ENCODE measurements around the gene PARP16. TPM values are rescaled to one million over a fixed set of nuclear protein-coding genes. Genes with fewer than 3 reads are reported as not detected.

PARP16 gene, protein sequence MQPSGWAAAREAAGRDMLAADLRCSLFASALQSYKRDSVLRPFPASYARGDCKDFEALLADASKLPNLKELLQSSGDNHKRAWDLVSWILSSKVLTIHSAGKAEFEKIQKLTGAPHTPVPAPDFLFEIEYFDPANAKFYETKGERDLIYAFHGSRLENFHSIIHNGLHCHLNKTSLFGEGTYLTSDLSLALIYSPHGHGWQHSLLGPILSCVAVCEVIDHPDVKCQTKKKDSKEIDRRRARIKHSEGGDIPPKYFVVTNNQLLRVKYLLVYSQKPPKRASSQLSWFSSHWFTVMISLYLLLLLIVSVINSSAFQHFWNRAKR
- 10 to 100 TPM; 16.2 to 23.3 (median 18.5) TPM for total RNA-seq
- total RNA-seq (2013), result 21.6 TPM
- total RNA-seq, result 12.6 to 34.8 (median 23.5) reads per million in 29 experiments

DNA sequence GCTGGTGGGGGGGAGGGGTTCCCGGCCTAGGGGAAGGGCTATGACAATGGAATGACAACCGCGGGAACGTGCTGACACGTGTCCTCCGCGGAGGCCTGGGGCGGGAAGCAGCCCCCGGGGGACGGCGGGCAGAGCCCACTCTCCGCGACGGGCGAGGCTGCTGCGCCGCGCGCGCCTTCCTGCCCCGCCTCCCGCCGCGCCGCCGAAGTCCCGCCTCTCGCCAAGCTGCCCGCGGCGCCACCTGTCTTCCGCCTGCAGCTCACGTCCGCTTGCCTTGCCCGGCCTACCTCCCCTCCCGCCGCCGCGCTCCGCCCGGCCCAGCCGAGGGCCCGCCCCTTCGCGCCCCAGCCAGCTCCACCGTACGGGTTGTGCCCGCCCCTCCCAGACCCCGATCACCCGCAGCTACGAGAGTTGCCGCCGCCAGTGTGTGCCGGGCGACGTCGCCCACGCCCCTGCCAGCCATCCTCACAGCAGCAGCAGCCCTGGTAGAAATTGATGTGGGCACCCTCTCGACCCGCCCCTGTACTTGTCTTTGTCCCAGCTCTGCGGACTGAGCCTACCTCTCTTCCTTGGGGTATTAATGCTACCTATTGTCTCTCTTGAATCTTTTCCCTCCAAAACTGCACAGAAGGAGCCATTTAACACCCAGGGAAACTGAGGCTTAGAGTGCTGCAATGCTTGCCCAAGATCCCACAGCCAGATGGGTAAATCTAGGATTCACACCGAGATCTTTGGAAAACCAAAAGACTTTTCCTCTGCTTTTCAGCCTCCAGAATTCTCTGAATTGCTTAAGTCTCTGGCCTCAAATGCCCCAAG is at the start of gene PARP16:
TSS of gene PARP16 (minus strand) at position 180 of the 816 bp plus-strand sequence. CDS start 457 bp downstream, outside the sequence.
- Mint-ChIP-seq H3K9me3 (no peaks in the 10 kb centered on the region), H3K36me3 (peaks cover 13% of the 10 kb centered on the region), H3K27me3 (no peaks in the 10 kb centered on the region), H3K4me3 (peak within 1 kb of the TSS; percentile 84 to 88 (median 86)), H3K27ac (peak within 1 kb of the TSS; percentile 93), H3K4me1 (peaks cover 42 to 46% (median 43%) of the 10 kb centered on the region in 3 donors)
- Histone ChIP-seq H3K27ac (ENCODE audit: low read length) (peak within 1 kb of the TSS; percentile 80), H3K4me3 (ENCODE audit: control insufficient read depth in 1 of 2, extremely low read depth in 1 of 2, low read length in 1 of 2) (peak within 1 kb of the TSS; percentile 86 to 91), H3K27me3 (replicated peaks in 1 of 2; ENCODE audit: control insufficient read depth in 2 of 2, extremely low read depth in 1 of 2, insufficient read depth in 2 of 2, low read length in 1 of 2) (no peaks in the 10 kb centered on the region), H3K4me1 (ENCODE audit: control insufficient read depth in 1 of 2, extremely low read depth in 1 of 2, insufficient read depth in 2 of 2, low read length in 2 of 2) (peaks cover 9 to 34% of the 10 kb centered on the region in 2 experiments), H3K36me3 (ENCODE audit: control insufficient read depth in 2 of 2, extremely low read depth in 1 of 2, insufficient read depth in 1 of 2, low read length in 1 of 2) (no peaks in the 10 kb centered on the region), H3K9me3 (no peaks in the 10 kb centered on the region)
- ChIA-PET CTCF (interaction anchor here (0.6 to 3.4 kb wide), 15 partner anchors 8 to 1780 kb away, joined by 3 to 13 read pairs (median 5); partner anchors contain the start of genes CILP (in 1 of the 2), CLPX (in 1 of the 2) and RNU5B-1 (in 1 of the 2)), POLR2A (interaction anchor here (0.5 to 2.7 kb wide), 7 partner anchors 8 to 1166 kb away, joined by 3 to 42 read pairs (median 7); partner anchors contain the start of genes CLPX (in 1 of the 2), RNU5A-1 (in 1 of the 2) and RNU5B-1 (in 1 of the 2))
- 1% methylated on average over 61 of the region's 62 CpGs for WGBS (ENCODE audit: insufficient coverage)
- ATAC-seq (replicated peaks in 1 of 4), result peak; percentile 95 to 97 (median 95)
- peak; percentile 77 to 95 (median 87) for DNase-seq

DNA sequence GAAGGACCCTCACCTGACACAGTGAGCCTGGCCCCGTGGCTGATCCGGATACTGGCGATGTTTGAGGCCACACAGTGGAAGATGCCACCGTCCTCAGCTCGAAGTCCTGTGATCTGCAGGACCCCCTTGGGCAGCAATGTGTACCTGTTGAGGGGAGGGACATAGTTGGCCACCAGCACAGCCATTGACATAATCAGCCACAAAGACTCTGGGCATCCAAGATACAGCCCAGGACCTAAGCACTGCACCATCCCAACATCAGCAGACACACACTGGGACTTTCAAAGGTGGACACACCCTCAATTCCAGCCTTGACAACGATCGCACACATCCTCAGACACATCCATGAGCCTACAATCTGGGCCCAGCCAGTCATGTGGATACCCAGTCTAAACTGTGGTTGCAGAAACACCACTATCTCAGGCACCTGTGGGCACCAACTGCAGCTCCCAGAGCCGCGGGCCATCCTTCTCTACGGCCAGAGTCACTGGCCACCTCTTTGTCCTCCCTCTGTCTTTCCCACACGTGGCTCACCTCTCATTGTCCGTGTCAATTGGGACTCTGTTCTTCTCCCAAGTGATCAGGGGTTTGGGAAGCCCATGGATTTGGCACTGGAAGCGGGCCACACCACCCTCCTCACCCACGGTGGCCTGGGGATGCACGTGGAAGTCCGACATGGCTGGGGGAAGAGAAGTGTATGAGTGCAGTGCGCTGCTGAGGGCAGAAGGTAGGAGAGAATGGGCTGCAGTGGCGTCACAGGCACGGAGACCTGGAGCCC is 48.8 kb upstream of the PARP16 start:
- Histone ChIP-seq H3K4me1 (ENCODE audit: control insufficient read depth in 1 of 2, extremely low read depth in 1 of 2, insufficient read depth in 2 of 2, low read length in 2 of 2) (no peaks in the 10 kb centered on the region), H3K27ac (ENCODE audit: low read length) (no peak overlapping the region), H3K4me3 (ENCODE audit: control insufficient read depth in 1 of 2, extremely low read depth in 1 of 2, low read length in 1 of 2) (no peak overlapping the region), H3K9me3 (no peaks in the 10 kb centered on the region), H3K36me3 (ENCODE audit: control insufficient read depth in 2 of 2, extremely low read depth in 1 of 2, insufficient read depth in 1 of 2, low read length in 1 of 2) (no peaks in the 10 kb centered on the region), H3K27me3 (replicated peaks in 1 of 2; ENCODE audit: control insufficient read depth in 2 of 2, extremely low read depth in 1 of 2, insufficient read depth in 2 of 2, low read length in 1 of 2) (peaks cover 0 to 61% of the 10 kb centered on the region in 2 experiments)
- Mint-ChIP-seq H3K27me3 (peaks cover 10 to 15% of the 10 kb centered on the region in 2 donors), H3K27ac (no peak overlapping the region), H3K4me3 (no peak overlapping the region), H3K9me3 (no peaks in the 10 kb centered on the region), H3K36me3 (no peaks in the 10 kb centered on the region), H3K4me1 (peaks cover 0 to 2% (median 0%) of the 10 kb centered on the region in 3 donors)
- ATAC-seq (replicated peaks in 1 of 4) (no peak), DNase-seq (no peak)
- ChIA-PET POLR2A (no interaction called here), CTCF (no interaction called here)
- 84% methylated on average over 8 of the region's 19 CpGs for WGBS (ENCODE audit: insufficient coverage)

GRCh38 chr15:65334586-65335231 is 48.0 kb upstream of the PARP16 start:
- WGBS (ENCODE audit: insufficient coverage), result 83% methylated on average over 16 of the region's 20 CpGs
- Histone ChIP-seq H3K27me3 (replicated peaks in 1 of 2; ENCODE audit: control insufficient read depth in 2 of 2, extremely low read depth in 1 of 2, insufficient read depth in 2 of 2, low read length in 1 of 2) (peaks cover 0 to 60% of the 10 kb centered on the region in 2 experiments), H3K9me3 (no peaks in the 10 kb centered on the region), H3K27ac (ENCODE audit: low read length) (no peak overlapping the region), H3K4me3 (ENCODE audit: control insufficient read depth in 1 of 2, extremely low read depth in 1 of 2, low read length in 1 of 2) (no peak overlapping the region), H3K36me3 (ENCODE audit: control insufficient read depth in 2 of 2, extremely low read depth in 1 of 2, insufficient read depth in 1 of 2, low read length in 1 of 2) (no peaks in the 10 kb centered on the region), H3K4me1 (ENCODE audit: control insufficient read depth in 1 of 2, extremely low read depth in 1 of 2, insufficient read depth in 2 of 2, low read length in 2 of 2) (no peaks in the 10 kb centered on the region)
- ATAC-seq (replicated peaks in 1 of 4) (no peak), DNase-seq (no peak)
- peaks cover 0 to 2% (median 0%) of the 10 kb centered on the region in 3 donors for H3K4me1 Mint-ChIP-seq
- H3K27me3 Mint-ChIP-seq, result peaks cover 7 to 9% of the 10 kb centered on the region in 2 donors
- H3K9me3 Mint-ChIP-seq, result no peaks in the 10 kb centered on the region
- no peak overlapping the region for H3K4me3 Mint-ChIP-seq
- ChIA-PET CTCF (interaction anchor here in 1 of 2 donors (0.6 kb wide), 1 partner anchor 9 kb away, joined by 7 read pairs; no protein-coding TSS in a partner anchor), POLR2A (interaction anchor here in 1 of 2 donors (0.6 kb wide), 1 partner anchor 1268 kb away, joined by 7 read pairs; no protein-coding TSS in a partner anchor)
- H3K36me3 Mint-ChIP-seq, result no peaks in the 10 kb centered on the region
- no peak overlapping the region for H3K27ac Mint-ChIP-seq

DNA sequence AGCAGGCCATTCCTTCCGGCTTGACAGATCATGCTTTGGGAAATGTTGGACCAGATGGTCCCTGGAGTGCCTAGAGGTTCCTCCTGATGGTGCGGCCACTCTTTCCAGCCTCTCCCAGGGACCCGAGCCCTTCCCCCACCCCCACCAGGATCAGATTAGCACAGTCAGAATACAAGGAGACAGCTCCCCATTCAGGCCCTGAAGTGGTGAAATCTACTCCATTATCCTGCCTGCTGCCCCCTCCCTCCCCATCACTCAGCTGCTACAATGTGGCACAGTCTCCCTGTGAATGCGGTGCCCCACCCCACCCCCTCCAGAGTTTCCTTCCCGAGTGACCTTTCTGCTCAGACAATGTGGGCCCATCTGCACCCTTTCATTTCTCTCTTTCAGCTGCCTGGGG is 47.2 kb upstream of the PARP16 start:
- POLR2A ChIA-PET, result no interaction called here
- Histone ChIP-seq H3K27ac (ENCODE audit: low read length) (no peak overlapping the region), H3K4me3 (ENCODE audit: control insufficient read depth in 1 of 2, extremely low read depth in 1 of 2, low read length in 1 of 2) (no peak overlapping the region), H3K4me1 (ENCODE audit: control insufficient read depth in 1 of 2, extremely low read depth in 1 of 2, insufficient read depth in 2 of 2, low read length in 2 of 2) (no peaks in the 10 kb centered on the region), H3K9me3 (no peaks in the 10 kb centered on the region), H3K36me3 (ENCODE audit: control insufficient read depth in 2 of 2, extremely low read depth in 1 of 2, insufficient read depth in 1 of 2, low read length in 1 of 2) (no peaks in the 10 kb centered on the region), H3K27me3 (replicated peaks in 1 of 2; ENCODE audit: control insufficient read depth in 2 of 2, extremely low read depth in 1 of 2, insufficient read depth in 2 of 2, low read length in 1 of 2) (peaks cover 0 to 66% of the 10 kb centered on the region in 2 experiments)
- no peaks in the 10 kb centered on the region for H3K36me3 Mint-ChIP-seq
- no peaks in the 10 kb centered on the region for H3K4me1 Mint-ChIP-seq
- ATAC-seq (replicated peaks in 1 of 4) (no peak), DNase-seq (no peak)
- no peak overlapping the region for H3K27ac Mint-ChIP-seq
- 81% methylated on average over 4 of the region's 5 CpGs for WGBS (ENCODE audit: insufficient coverage)
- CTCF ChIA-PET, result no interaction called here
- no peak overlapping the region for H3K4me3 Mint-ChIP-seq
- H3K27me3 Mint-ChIP-seq, result peaks cover 5 to 8% of the 10 kb centered on the region in 2 donors
- no peaks in the 10 kb centered on the region for H3K9me3 Mint-ChIP-seq

GRCh38 chr15:65333148-65333820 is 46.6 kb upstream of the PARP16 start:
- Histone ChIP-seq H3K4me1 (ENCODE audit: control insufficient read depth in 1 of 2, extremely low read depth in 1 of 2, insufficient read depth in 2 of 2, low read length in 2 of 2) (no peaks in the 10 kb centered on the region), H3K36me3 (ENCODE audit: control insufficient read depth in 2 of 2, extremely low read depth in 1 of 2, insufficient read depth in 1 of 2, low read length in 1 of 2) (no peaks in the 10 kb centered on the region), H3K4me3 (ENCODE audit: control insufficient read depth in 1 of 2, extremely low read depth in 1 of 2, low read length in 1 of 2) (no peak overlapping the region), H3K27ac (ENCODE audit: low read length) (no peak overlapping the region), H3K9me3 (no peaks in the 10 kb centered on the region), H3K27me3 (replicated peaks in 1 of 2; ENCODE audit: control insufficient read depth in 2 of 2, extremely low read depth in 1 of 2, insufficient read depth in 2 of 2, low read length in 1 of 2) (peaks cover 0 to 72% of the 10 kb centered on the region in 2 experiments)
- WGBS (ENCODE audit: insufficient coverage), result 79% methylated on average over 6 of the region's 16 CpGs
- CTCF ChIA-PET, result no interaction called here
- no peak for ATAC-seq (replicated peaks in 1 of 4)
- Mint-ChIP-seq H3K27ac (no peak overlapping the region), H3K4me3 (no peak overlapping the region), H3K4me1 (no peaks in the 10 kb centered on the region), H3K36me3 (no peaks in the 10 kb centered on the region), H3K27me3 (peaks cover 5 to 6% of the 10 kb centered on the region in 2 donors), H3K9me3 (no peaks in the 10 kb centered on the region)
- POLR2A ChIA-PET, result no interaction called here
- DNase-seq, result no peak
